K562 (cell line): ENCODE data around the gene LRRC39.

ENCODE experiments used
- ARID3B ChIP-seq: fragments of 250-450 bp; sonication (Bioruptor Pico); IDR thresholded peaks from 2 replicates; pipeline ENCODE4 v1.4.0; 2020; ENCODE audit warnings: borderline replicate concordance
- HCFC1 ChIP-seq: IDR thresholded peaks from 2 replicates; pipeline ENCODE4 v1.6.1; 2012; ENCODE audit warnings: low read depth, low read length, improper control_type of control experiment
- PATZ1 ChIP-seq: fragments of 250-450 bp; sonication (Bioruptor Pico); IDR thresholded peaks from 2 replicates; pipeline ENCODE4 v1.5.0; 2020; ENCODE audit warnings: mild to moderate bottlenecking, borderline replicate concordance
- PCBP1 ChIP-seq: fragments of 200-400 bp; formaldehyde crosslinking; IDR thresholded peaks from 2 replicates; pipeline ENCODE4 v1.6.1; 2018; ENCODE audit warnings: mild to moderate bottlenecking, low read depth, low read length; ENCODE audit not compliant: poor library complexity, severe bottlenecking
- SP1 ChIP-seq: sonication (generic); formaldehyde crosslinking; IDR thresholded peaks from 2 replicates; pipeline ENCODE4 v1.8.1; 2022; ENCODE audit warnings: mild to moderate bottlenecking, missing genetic modification reagents
- TCF3 ChIP-seq: sonication (generic); formaldehyde crosslinking; IDR thresholded peaks from 2 replicates; pipeline ENCODE4 v1.4.0; 2020; ENCODE audit warnings: mild to moderate bottlenecking, missing genetic modification reagents
- ZBED1 ChIP-seq: IDR thresholded peaks from 2 replicates; pipeline ENCODE4 v1.6.1; 2014
- ZBTB1 ChIP-seq: sonication (generic); formaldehyde crosslinking; IDR thresholded peaks from 2 replicates; pipeline ENCODE4 v1.8.1; 2023; ENCODE audit warnings: missing genetic modification reagents, low read depth, mild to moderate bottlenecking, borderline replicate concordance
- ZNF407 ChIP-seq: fragments of 450-650 bp; IDR thresholded peaks from 2 replicates; pipeline ENCODE4 v1.6.1; 2016; ENCODE audit warnings: low read depth
- ZNF740 ChIP-seq, 3 experiments: fragments of 200-800 bp in 1 of 3; sonication (Bioruptor generic) in 1 of 3; sonication (generic) in 1 of 3; formaldehyde crosslinking in 1 of 3; IDR thresholded peaks; 2 replicates each; pipeline versions ENCODE4 v1.6.1 to v1.8.0; 2016 to 2022; ENCODE audit warnings: mild to moderate bottlenecking in 2 of 3, missing compliant biosample characterization in 2 of 3, missing genetic modification characterization in 2 of 3, missing genetic modification reagents in 1 of 3

GRCh38 chr1:100145116-100145515, 32.9 kb downstream of the LRRC39 start:
- no peak for TF ChIP-seq HCFC1
- TF ChIP-seq TCF3 (CRISPR knock-in tag): no peak
- TF ChIP-seq ZBTB1: no peak
- no peak for TF ChIP-seq ZNF740 (CRISPR knock-in tag; IDR thresholded peaks at IDR 0.05)
- no peak for TF ChIP-seq ZNF740 (tag; IDR thresholded peaks at IDR 0.05)
- TF ChIP-seq PCBP1: no peak
- TF ChIP-seq ZNF407: no peak
- TF ChIP-seq PATZ1 (CRISPR knock-in tag): no peak
- TF ChIP-seq ZBED1: no peak
- TF ChIP-seq SP1 (CRISPR knock-in tag): no peak
- TF ChIP-seq ARID3B (CRISPR knock-in tag): no peak
